ENCODE data around the gene TMA7. TPM values are rescaled to one million over a fixed set of nuclear protein-coding genes. Genes with fewer than 3 reads are reported as not detected.

TMA7 gene
- total and polyA plus RNA-seq, 2 donors (not counting 3 experiments of a cell fraction or from before 2014, with no cell fraction given) = 137 to 306 TPM

GRCh38 chr3:48463703-48464102 lies 23.6 kb downstream of the TMA7 start:
- H3K4me1 ChIP-seq (ENCODE audit: control insufficient read depth, extremely low read depth, insufficient read depth, low read length) = peaks cover 24% of the 10 kb centered on the region
- FAIRE-seq (no peak), DNase-seq (ENCODE audit: low read depth, low spot score) (no peak)
- no TSS peak for BruUV-seq (replicated peaks)
- POLR2A ChIA-PET = no interaction called here
- no peaks in the 10 kb centered on the region for H3K9me3 ChIP-seq (replicated peaks; ENCODE audit: control insufficient read depth, insufficient read depth, low read length)
- no peaks in the 10 kb centered on the region for H4K20me1 ChIP-seq (replicated peaks; ENCODE audit: control insufficient read depth, extremely low read depth, insufficient read depth, low read length)
- H3K4me2 ChIP-seq (ENCODE audit: insufficient read depth, low read length) = no peak overlapping the region
- H3K27me3 ChIP-seq (ENCODE audit: control insufficient read depth in 2 of 2, insufficient read depth in 2 of 2, low read length in 2 of 2) = no peaks in the 10 kb centered on the region
- peaks cover 7 to 39% of the 10 kb centered on the region in 2 experiments for H3K36me3 ChIP-seq (ENCODE audit: control insufficient read depth in 2 of 2, extremely low read depth in 1 of 2, insufficient read depth in 2 of 2, low read length in 2 of 2)
- H2AFZ ChIP-seq (ENCODE audit: low read depth, low read length) = no peak overlapping the region
- CTCF ChIA-PET = interaction anchor here (1.0 to 6.2 kb wide), 8 partner anchors 10 to 190 kb away, joined by 3 to 63 read pairs (median 6); no protein-coding TSS in a partner anchor
- H3K27ac ChIP-seq (ENCODE audit: insufficient read depth, low read depth, low read length) = no peak overlapping the region
- H3K9ac ChIP-seq (replicated peaks; ENCODE audit: extremely low read depth, insufficient read depth, low read length) = no peak overlapping the region
- no peaks in the 10 kb centered on the region for H3K9me1 ChIP-seq (replicated peaks; ENCODE audit: control insufficient read depth, extremely low read depth, insufficient read depth, low read length)
- no peak for TF ChIP-seq CTCF (IDR thresholded peaks at IDR 0.05; ENCODE audit: extremely low read depth in 1 of 2, insufficient read depth in 1 of 2, low read depth in 1 of 2, low read length in 2 of 2)
- no peak for TF ChIP-seq POLR2A (IDR thresholded peaks at IDR 0.05; ENCODE audit: low read depth, low read length)
- no peak for TF ChIP-seq JUN (IDR thresholded peaks at IDR 0.05; ENCODE audit: borderline replicate concordance, insufficient read depth, insufficient read length, low read depth)
- TF ChIP-seq MAX (IDR thresholded peaks at IDR 0.05; ENCODE audit: insufficient read depth, insufficient read length) = no peak
- no peak for TF ChIP-seq POLR2AphosphoS5 (IDR thresholded peaks at IDR 0.05; ENCODE audit: insufficient read depth, low read depth, low read length)
- no peak for TF ChIP-seq FOS (IDR thresholded peaks at IDR 0.05; ENCODE audit: borderline replicate concordance, insufficient read depth, low read length)
- no peak for TF ChIP-seq MYC (IDR thresholded peaks at IDR 0.05; ENCODE audit: low read depth, low read length)
- TF ChIP-seq EZH2 (IDR thresholded peaks at IDR 0.05; ENCODE audit: borderline replicate concordance, low read depth, low read length, severe bottlenecking) = no peak
- no peak for TF ChIP-seq GATA2 (IDR thresholded peaks at IDR 0.05; ENCODE audit: insufficient read depth, insufficient read length, low read depth, low read length)
- intact Hi-C loops (cut with micrococcal nuclease) (loop anchor here (2.0 kb wide), 2 partner anchors 17 to 145 kb away; partner anchors contain the start of genes ATRIP and UQCRC1), dilution Hi-C loops (cut with MboI; ENCODE audit: extremely low pct_ligation_motif_present, low sequenced_read_pairs) (no loop called here)
- H3K79me2 ChIP-seq (ENCODE audit: control insufficient read depth, insufficient read depth, low read length) = peaks cover 21% of the 10 kb centered on the region
- H3K4me3 ChIP-seq (replicated peaks in 1 of 3; ENCODE audit: insufficient read depth in 1 of 3, low read depth in 1 of 3, low read length in 3 of 3) = no peak overlapping the region

Measured in endothelial cell of umbilical vein (primary cell).